HG03135 (cell line): ENCODE results near the gene CAMTA1.

Source experiments
- ATAC-seq: cut with Tn5 transposase; IDR thresholded peaks from one replicate; pipeline ENCODE4 v1.9.1; 2021; ENCODE audit warnings: mild to moderate bottlenecking, moderate library complexity; ENCODE audit not compliant: unreplicated experiment

Gene CAMTA1

GRCh38 chr1:7247158-7247557 lies 461.9 kb downstream of the CAMTA1 start:
- no peak for ATAC-seq

GRCh38 chr1:7247791-7248548 lies 462.7 kb downstream of the CAMTA1 start:
- no peak for ATAC-seq

- ATAC-seq: no peak
Measured at GRCh38 chr1:7248549-7249199, 463.4 kb downstream of the CAMTA1 start.

GRCh38 chr1:7249516-7249915 lies 464.3 kb downstream of the CAMTA1 start:
- ATAC-seq: no peak

GRCh38 chr1:7250176-7250575 lies 464.9 kb downstream of the CAMTA1 start:
- no peak for ATAC-seq

- no peak for ATAC-seq
Measured at GRCh38 chr1:7250597-7251453, 465.6 kb downstream of the CAMTA1 start.

- no peak for ATAC-seq
Measured at GRCh38 chr1:7251454-7251800, 466.2 kb downstream of the CAMTA1 start.

- no peak for ATAC-seq
Measured at GRCh38 chr1:7252411-7253117, 467.3 kb downstream of the CAMTA1 start.

- no peak for ATAC-seq
Measured at GRCh38 chr1:7253118-7253480, 467.8 kb downstream of the CAMTA1 start.

GRCh38 chr1:7253988-7254587 lies 468.8 kb downstream of the CAMTA1 start:
- ATAC-seq: no peak

- ATAC-seq: no peak
Measured at GRCh38 chr1:7255303-7256058, 470.2 kb downstream of the CAMTA1 start.

GRCh38 chr1:7256526-7256925 lies 471.3 kb downstream of the CAMTA1 start:
- no peak for ATAC-seq

GRCh38 chr1:7257225-7257624 lies 472.0 kb downstream of the CAMTA1 start:
- ATAC-seq: no peak

- ATAC-seq: no peak
Measured at GRCh38 chr1:7258589-7259135, 473.4 kb downstream of the CAMTA1 start.

GRCh38 chr1:7259955-7260354 lies 474.7 kb downstream of the CAMTA1 start:
- no peak for ATAC-seq

GRCh38 chr1:7261490-7261889 lies 476.2 kb downstream of the CAMTA1 start:
- ATAC-seq: no peak

- no peak for ATAC-seq
Measured at GRCh38 chr1:7262611-7263010, 477.4 kb downstream of the CAMTA1 start.

- ATAC-seq: no peak
Measured at GRCh38 chr1:7263021-7263960, 478.0 kb downstream of the CAMTA1 start.

GRCh38 chr1:7264101-7264500 lies 478.8 kb downstream of the CAMTA1 start:
- no peak for ATAC-seq
